Endothelial cell of umbilical vein (primary cell): ENCODE data around the gene DCUN1D2. TPM values are rescaled to one million over a fixed set of nuclear protein-coding genes. Genes with fewer than 3 reads are reported as not detected.

Experiments used
- BruUV-seq: library from RNA; stranded (reverse); fragments of 400-500 nt; replicated peaks from 2 replicates; lab custom pipeline; 2021; lab: Mats Ljungman, UMichigan
- CTCF ChIA-PET: fragments of 300-600, 350-600 bp; sonication (Branson Sonifier 250); formaldehyde crosslinking; loops from one replicate; lab custom pipeline; 2021; ENCODE audit warnings: antibody characterized with exemption, inconsistent platforms; lab: Charles Lee
- POLR2A ChIA-PET: fragments of 300-600, 350-600 bp; sonication (Branson Sonifier 250); formaldehyde crosslinking; loops from one replicate; lab custom pipeline; 2021; ENCODE audit warnings: antibody characterized with exemption, inconsistent platforms; lab: Charles Lee
- DNase-seq: peaks from one replicate; pipeline ENCODE4 v3.0.0-alpha.2; 2011; ENCODE audit warnings: low read depth, low spot score
- FAIRE-seq: peaks from 2 replicates; lab custom pipeline; 2011; peaks lifted over from hg19 to GRCh38; lab: Jason Lieb, UNC
- H2AFZ ChIP-seq: 2 replicates; pipeline ENCODE4 v1.6.0; 2012; ENCODE audit warnings: low read depth, low read length, control low read depth, inconsistent platforms
- H3K27ac ChIP-seq: 2 replicates; pipeline ENCODE4 v1.5.1; 2011; ENCODE audit warnings: low read depth, mild to moderate bottlenecking, control low read depth, low read length, moderate library complexity; ENCODE audit not compliant: insufficient read depth
- H3K27me3 ChIP-seq, 2 experiments: 2 replicates each; pipeline versions ENCODE4 v1.6.0 to v1.6.1; 2011; ENCODE audit warnings: low read length in 2 of 2, mixed read lengths in 1 of 2; ENCODE audit not compliant: control insufficient read depth in 2 of 2, insufficient read depth in 2 of 2
- H3K36me3 ChIP-seq, 2 experiments: 2 replicates in 1 of 2; 3 replicates in 1 of 2; pipeline ENCODE4 v1.5.1; 2011; ENCODE audit warnings: low read length in 2 of 2, mild to moderate bottlenecking in 1 of 2, moderate library complexity in 1 of 2; ENCODE audit not compliant: control insufficient read depth in 2 of 2, insufficient read depth in 2 of 2; ENCODE audit errors: extremely low read depth in 1 of 2
- H3K4me1 ChIP-seq: 3 replicates; pipeline ENCODE4 v1.5.1; 2011; ENCODE audit warnings: mild to moderate bottlenecking, low read length; ENCODE audit not compliant: control insufficient read depth, insufficient read depth; ENCODE audit errors: extremely low read depth
- H3K4me2 ChIP-seq: 2 replicates; pipeline ENCODE4 v1.6.1; 2011; ENCODE audit warnings: low read length, control low read depth, mixed read lengths; ENCODE audit not compliant: insufficient read depth
- H3K4me3 ChIP-seq, 3 experiments: fragments of 200-600 bp in 1 of 3; sonication (generic), shearing (Covaris generic) in 1 of 3; replicated peaks in 1 of 3; 2 replicates each; pipeline ENCODE4 v1.5.1; 2011 to 2016; ENCODE audit warnings: control low read depth in 3 of 3, low read length in 3 of 3, mild to moderate bottlenecking in 2 of 3, inconsistent platforms in 1 of 3, low read depth in 1 of 3, moderate library complexity in 1 of 3; ENCODE audit not compliant: insufficient read depth in 1 of 3
- H3K79me2 ChIP-seq: 2 replicates; pipeline ENCODE4 v1.6.0; 2012; ENCODE audit warnings: low read length, inconsistent platforms; ENCODE audit not compliant: control insufficient read depth, insufficient read depth
- H3K9ac ChIP-seq: replicated peaks from 2 replicates; pipeline ENCODE3; 2011; ENCODE audit warnings: low read length, control low read depth; ENCODE audit not compliant: insufficient read depth; ENCODE audit errors: extremely low read depth
- H3K9me1 ChIP-seq: replicated peaks from 3 replicates; pipeline ENCODE4 v1.6.0; 2011; ENCODE audit warnings: mild to moderate bottlenecking, low read length; ENCODE audit not compliant: control insufficient read depth, insufficient read depth; ENCODE audit errors: extremely low read depth
- H3K9me3 ChIP-seq: replicated peaks from 2 replicates; pipeline ENCODE4 v1.5.1; 2012; ENCODE audit warnings: low read length, inconsistent platforms; ENCODE audit not compliant: control insufficient read depth, insufficient read depth
- H4K20me1 ChIP-seq: replicated peaks from 2 replicates; pipeline ENCODE3; 2011; ENCODE audit warnings: mild to moderate bottlenecking, low read length; ENCODE audit not compliant: control insufficient read depth, insufficient read depth; ENCODE audit errors: extremely low read depth
- FOS ChIP-seq: IDR thresholded peaks from 2 replicates; pipeline ENCODE4 v1.6.1; 2011; ENCODE audit warnings: mild to moderate bottlenecking, low read length, moderate library complexity, borderline replicate concordance; ENCODE audit not compliant: insufficient read depth
- JUN ChIP-seq: IDR thresholded peaks from 2 replicates; pipeline ENCODE4 v1.6.1; 2011; ENCODE audit warnings: borderline replicate concordance, low read depth; ENCODE audit not compliant: insufficient read length, insufficient read depth
- MYC ChIP-seq: IDR thresholded peaks from one replicate; pipeline ENCODE4 v1.6.1; 2011; ENCODE audit warnings: mild to moderate bottlenecking, low read depth, low read length
- POLR2A ChIP-seq: IDR thresholded peaks from 2 replicates; pipeline ENCODE4 v1.6.1; 2012; ENCODE audit warnings: low read depth, mild to moderate bottlenecking, control low read depth, low read length
- POLR2AphosphoS5 ChIP-seq: IDR thresholded peaks from 2 replicates; pipeline ENCODE4 v1.6.1; 2012; ENCODE audit warnings: low read depth, mild to moderate bottlenecking, control low read depth, low read length, moderate library complexity; ENCODE audit not compliant: insufficient read depth
- dilution Hi-C: fragments of 300-500 bp; cut with MboI; formaldehyde crosslinking; loops from one replicate; pipeline ENCODE4 v1.15.0; 2019; ENCODE audit warnings: low sequenced_read_pairs; ENCODE audit not compliant: extremely low pct_ligation_motif_present
- intact Hi-C: fragments of 100-400 bp; cut with micrococcal nuclease; formaldehyde crosslinking; loops from one replicate; pipeline ENCODE4 v1.10.0; 2022
- polyA plus RNA-seq, 4 experiments: library from polyadenylated mRNA; depleted of rRNA in 3 of 4; stranded (reverse) in 3 of 4; unstranded in 1 of 4; fragments of >200 nt; gene quantifications; 2 replicates each; pipeline versions ENCODE4 v1.2.1 to v1.2.3, GENCODE V29; 2011 to 2012; ENCODE audit warnings: missing spikeins in 1 of 4
- total RNA-seq: library from RNA; stranded (reverse); gene quantifications from 2 replicates; pipeline ENCODE4 v1.2.3, GENCODE V29; 2021
- TF ChIP-seq, protein P1 (sequence below), 2 donors: IDR thresholded peaks; 1 replicate in 1 of 2; 2 replicates in 1 of 2; pipeline ENCODE4 v1.5.1; 2011; ENCODE audit warnings: low read length in 2 of 2, mild to moderate bottlenecking in 2 of 2, moderate library complexity in 2 of 2, control low read depth in 1 of 2, inconsistent platforms in 1 of 2, low read depth in 1 of 2; ENCODE audit not compliant: insufficient read depth in 1 of 2; ENCODE audit errors: extremely low read depth in 1 of 2
- TF ChIP-seq, protein P2 (sequence below): IDR thresholded peaks from 2 replicates; pipeline ENCODE4 v1.6.1; 2011; ENCODE audit not compliant: insufficient read depth, insufficient read length

Gene DCUN1D2
- total and polyA plus RNA-seq, 2 donors (not counting 3 experiments of a cell fraction or from before 2014, with no cell fraction given): 10.5 to 24.9 TPM

GRCh38 chr13:113489171-113489548, 1.4 kb downstream of the DCUN1D2 start:
- no peaks in the 10 kb centered on the region for H3K9me3 ChIP-seq
- ChIA-PET CTCF (interaction anchor here (2.2 to 2.4 kb wide), 2 partner anchors 31 to 73 kb away, joined by 12 to 13 read pairs; no protein-coding TSS in a partner anchor), POLR2A (no interaction called here)
- no peaks in the 10 kb centered on the region for H3K27me3 ChIP-seq
- TF ChIP-seq POLR2AphosphoS5 (no peak), POLR2A (no peak), FOS (no peak), MYC (no peak), JUN (no peak)
- TF ChIP-seq, protein P1, sequence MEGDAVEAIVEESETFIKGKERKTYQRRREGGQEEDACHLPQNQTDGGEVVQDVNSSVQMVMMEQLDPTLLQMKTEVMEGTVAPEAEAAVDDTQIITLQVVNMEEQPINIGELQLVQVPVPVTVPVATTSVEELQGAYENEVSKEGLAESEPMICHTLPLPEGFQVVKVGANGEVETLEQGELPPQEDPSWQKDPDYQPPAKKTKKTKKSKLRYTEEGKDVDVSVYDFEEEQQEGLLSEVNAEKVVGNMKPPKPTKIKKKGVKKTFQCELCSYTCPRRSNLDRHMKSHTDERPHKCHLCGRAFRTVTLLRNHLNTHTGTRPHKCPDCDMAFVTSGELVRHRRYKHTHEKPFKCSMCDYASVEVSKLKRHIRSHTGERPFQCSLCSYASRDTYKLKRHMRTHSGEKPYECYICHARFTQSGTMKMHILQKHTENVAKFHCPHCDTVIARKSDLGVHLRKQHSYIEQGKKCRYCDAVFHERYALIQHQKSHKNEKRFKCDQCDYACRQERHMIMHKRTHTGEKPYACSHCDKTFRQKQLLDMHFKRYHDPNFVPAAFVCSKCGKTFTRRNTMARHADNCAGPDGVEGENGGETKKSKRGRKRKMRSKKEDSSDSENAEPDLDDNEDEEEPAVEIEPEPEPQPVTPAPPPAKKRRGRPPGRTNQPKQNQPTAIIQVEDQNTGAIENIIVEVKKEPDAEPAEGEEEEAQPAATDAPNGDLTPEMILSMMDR (IDR thresholded peaks at IDR 0.05; ENCODE audit: extremely low read depth in 1 of 2, insufficient read depth in 1 of 2, low read depth in 1 of 2, low read length in 2 of 2): no peak
- TF ChIP-seq, protein P2, sequence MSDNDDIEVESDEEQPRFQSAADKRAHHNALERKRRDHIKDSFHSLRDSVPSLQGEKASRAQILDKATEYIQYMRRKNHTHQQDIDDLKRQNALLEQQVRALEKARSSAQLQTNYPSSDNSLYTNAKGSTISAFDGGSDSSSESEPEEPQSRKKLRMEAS: no peak
- H3K79me2 ChIP-seq: peaks cover 78% of the 10 kb centered on the region
- peak overlapping the region; percentile 84 for H3K4me2 ChIP-seq
- FAIRE-seq (no peak), DNase-seq (no peak)
- no peaks in the 10 kb centered on the region for H4K20me1 ChIP-seq
- H3K9me1 ChIP-seq: no peaks in the 10 kb centered on the region
- no TSS peak for BruUV-seq
- peaks cover 0 to 1% of the 10 kb centered on the region in 2 experiments for H3K36me3 ChIP-seq
- H2AFZ ChIP-seq: no peak overlapping the region
- H3K4me3 ChIP-seq: peak overlapping the region in 2 of 3 experiments; percentile 61 to 65
- dilution Hi-C loops (no loop called here), intact Hi-C loops (no loop called here)
- H3K9ac ChIP-seq: peak overlapping the region; percentile 75
- H3K4me1 ChIP-seq: peaks cover 35% of the 10 kb centered on the region
- no peak overlapping the region for H3K27ac ChIP-seq
